K562 (cell line): ENCODE results near the gene TMEM255A. TPM values are rescaled to one million over a fixed set of nuclear protein-coding genes. Genes with fewer than 3 reads are reported as not detected.

Experiments used
- ARID2 ChIP-seq: fragments of 450-650 bp; IDR thresholded peaks from 2 replicates; pipeline ENCODE4 v1.6.1; 2017; ENCODE audit warnings: antibody characterized with exemption, mild to moderate bottlenecking
- CSDE1 ChIP-seq, 2 experiments: fragments of 450-650 bp; IDR thresholded peaks; 2 replicates each; pipeline ENCODE4 v1.6.1; 2016; ENCODE audit warnings: mild to moderate bottlenecking in 1 of 2
- DEAF1 ChIP-seq: fragments of 450-650 bp; formaldehyde crosslinking; IDR thresholded peaks from 2 replicates; pipeline ENCODE4 v1.4.0; 2020; ENCODE audit warnings: mild to moderate bottlenecking, moderate library complexity
- E2F3 ChIP-seq: fragments of 250-450 bp; sonication (Bioruptor Pico); IDR thresholded peaks from 2 replicates; pipeline ENCODE4 v1.4.0; 2020; ENCODE audit warnings: mild to moderate bottlenecking
- MEF2A ChIP-seq: IDR thresholded peaks from 2 replicates; pipeline ENCODE4 v1.6.1; 2011; ENCODE audit warnings: low read depth, mild to moderate bottlenecking, low read length, moderate library complexity; ENCODE audit not compliant: control insufficient read depth
- NR2C2 ChIP-seq, 2 experiments: fragments of 200-800 bp in 1 of 2; sonication (Bioruptor generic) in 1 of 2; sonication (generic) in 1 of 2; formaldehyde crosslinking in 1 of 2; IDR thresholded peaks; 2 replicates each; pipeline versions ENCODE4 v1.6.1 to v1.8.0; 2016 to 2022; ENCODE audit warnings: mild to moderate bottlenecking in 1 of 2, missing compliant biosample characterization in 1 of 2, missing genetic modification characterization in 1 of 2, missing genetic modification reagents in 1 of 2
- SLC30A9 ChIP-seq: fragments of 250-450 bp; sonication (Bioruptor Pico); IDR thresholded peaks from 2 replicates; pipeline ENCODE4 v1.8.0; 2022; ENCODE audit warnings: mild to moderate bottlenecking, moderate library complexity
- TARDBP ChIP-seq: fragments of 450-650 bp; IDR thresholded peaks from 2 replicates; pipeline ENCODE4 v1.6.1; 2016
- ZNF445 ChIP-seq: fragments of 250-450 bp; sonication (Bioruptor Pico); IDR thresholded peaks from 2 replicates; pipeline ENCODE4 v1.4.0; 2020; ENCODE audit warnings: low read depth, mild to moderate bottlenecking, moderate library complexity
- ZNF77 ChIP-seq: fragments of 250-450 bp; sonication (Bioruptor Pico); IDR thresholded peaks from 2 replicates; pipeline ENCODE4 v1.5.0; 2020
- polyA plus RNA-seq, 8 experiments: library from polyadenylated mRNA; depleted of rRNA in 4 of 8; stranded (reverse) in 5 of 8; unstranded in 3 of 8; fragments of >200 nt; fragmentation: Nextera tagmentation in 2 of 8; fragmentation: Illumina TruSeq in 1 of 8; extraction: Ambion mirVana in 2 of 8; extraction: Trizol in 1 of 8; gene quantifications; 2 replicates each; pipeline versions ENCODE4 v1.2.1 to v1.2.3, GENCODE V29; 2011 to 2014; ENCODE audit warnings: inconsistent platforms in 1 of 8, missing spikeins in 1 of 8
- total RNA-seq, 7 experiments: library from RNA; depleted of rRNA in 6 of 7; stranded (reverse); fragments of >200 nt in 6 of 7; fragmentation: Illumina TruSeq in 2 of 7; extraction: Trizol in 2 of 7; gene quantifications; 2 replicates each; pipeline versions ENCODE4 v1.2.1 to v1.2.3, GENCODE V29; 2011 to 2021; ENCODE audit warnings: low replicate concordance in 1 of 7

Gene TMEM255A
- total and polyA plus RNA-seq, 9 of the 15 experiments (the other 6 are each of a cell fraction or from before 2014, with no cell fraction given), result 0.01 TPM; not detected in 8

GRCh38 chrX:120251471-120252011 is 59.7 kb downstream of the TMEM255A start (continued):
- TF ChIP-seq TARDBP (no peak), ARID2 (no peak), ZNF445 (no peak), SLC30A9 (CRISPR knock-in tag) (no peak), DEAF1 (CRISPR knock-in tag) (no peak), MEF2A (no peak), E2F3 (no peak), NR2C2 (CRISPR knock-in tag; IDR thresholded peaks at IDR 0.05) (no peak), NR2C2 (tag; IDR thresholded peaks at IDR 0.05) (0 out of 2 replicates have a peak, but pooled peaks have one; percentile 45), CSDE1 (IDR thresholded peaks at IDR 0.05) (no peak), ZNF77 (CRISPR knock-in tag) (no peak)
